CD4-positive, alpha-beta T cell (primary cell): ENCODE data around the gene ALDOC. TPM values are rescaled to one million over a fixed set of nuclear protein-coding genes. Genes with fewer than 3 reads are reported as not detected.

Experiments
- ATAC-seq: fragments of 200-7000 bp; cut with Tn5 transposase; one replicate; pipeline ENCODE4 v1.10.0; 2022; ENCODE audit warnings: mild to moderate bottlenecking; ENCODE audit not compliant: poor library complexity
- CTCF ChIA-PET: fragments of 350-600 bp; sonication (Branson Sonifier 250); formaldehyde crosslinking; loops from one replicate; lab custom pipeline; 2021; ENCODE audit warnings: antibody characterized with exemption, inconsistent platforms; lab: Charles Lee
- POLR2A ChIA-PET: fragments of 350-600 bp; sonication (Branson Sonifier 250); formaldehyde crosslinking; loops from one replicate; lab custom pipeline; 2021; ENCODE audit warnings: antibody characterized with exemption, inconsistent platforms; lab: Charles Lee
- DNase-seq, 14 experiments: peaks; one replicate each; pipeline ENCODE4 v3.0.0-alpha.2; 2013 to 2020; ENCODE audit warnings: mixed read lengths in 2 of 14
- H3K27ac ChIP-seq, 2 donors: one replicate each; pipeline versions ENCODE4 v1.5.1 to v1.7.0; 2013; ENCODE audit warnings: low read length in 2 of 2, low read depth in 1 of 2, mild to moderate bottlenecking in 1 of 2
- H3K27me3 ChIP-seq, 2 experiments: 1 replicate in 1 of 2; 2 replicates in 1 of 2; pipeline versions ENCODE4 v1.6.1 to v1.7.0; 2013; ENCODE audit warnings: low read length in 2 of 2, control low read depth in 1 of 2, mild to moderate bottlenecking in 1 of 2, moderate library complexity in 1 of 2; ENCODE audit not compliant: insufficient read depth in 2 of 2, control insufficient read depth in 1 of 2
- H3K36me3 ChIP-seq: one replicate; pipeline ENCODE4 v1.6.1; 2013; ENCODE audit warnings: low read length, control low read depth; ENCODE audit not compliant: insufficient read depth
- H3K4me1 ChIP-seq: one replicate; pipeline ENCODE4 v1.6.1; 2013; ENCODE audit warnings: low read length, control low read depth; ENCODE audit not compliant: insufficient read depth
- H3K4me3 ChIP-seq: one replicate; pipeline ENCODE4 v1.5.1; 2013; ENCODE audit warnings: mild to moderate bottlenecking, low read length, moderate library complexity
- H3K9me3 ChIP-seq, 2 experiments: 1 replicate in 1 of 2; 2 replicates in 1 of 2; pipeline versions ENCODE4 v1.6.1 to v1.7.0; 2013; ENCODE audit warnings: low read length in 2 of 2, mild to moderate bottlenecking in 2 of 2, control low read depth in 1 of 2, moderate library complexity in 1 of 2; ENCODE audit not compliant: control insufficient read depth in 1 of 2, insufficient read depth in 1 of 2
- H3K27ac Mint-ChIP-seq: one replicate; pipeline ENCODE4 v1.8.0; 2020; ENCODE audit warnings: mixed read lengths
- H3K27me3 Mint-ChIP-seq: one replicate; pipeline ENCODE4 v1.8.0; 2021; ENCODE audit warnings: mixed read lengths
- H3K36me3 Mint-ChIP-seq: one replicate; pipeline ENCODE4 v1.8.0; 2021; ENCODE audit warnings: low read depth, mixed read lengths
- H3K4me1 Mint-ChIP-seq: one replicate; pipeline ENCODE4 v1.8.0; 2021; ENCODE audit warnings: low read depth, mixed read lengths
- H3K4me3 Mint-ChIP-seq: one replicate; pipeline ENCODE4 v1.8.0; 2020; ENCODE audit warnings: mild to moderate bottlenecking, mixed read lengths
- H3K9me3 Mint-ChIP-seq: one replicate; pipeline ENCODE4 v1.8.0; 2020; ENCODE audit warnings: mixed read lengths
- CTCF ChIP-seq: fragments of 200-600 bp; IDR thresholded peaks from one replicate; pipeline ENCODE4 v1.8.0; 2022; ENCODE audit warnings: antibody characterized with exemption, mild to moderate bottlenecking
- intact Hi-C, 2 experiments: fragments of 100-400 bp; cut with DNase I in 1 of 2; cut with micrococcal nuclease in 1 of 2; formaldehyde crosslinking; loops; one replicate each; pipeline versions ENCODE4 v1.15.1 to v1.9.0; 2023 to 2025; cut with DNase I, micrococcal nuclease
- total RNA-seq, 174 experiments: library from RNA in 2 of 174; stranded (reverse) in 2 of 174; gene quantifications; one replicate each; pipeline ENCODE4 v1.2.3 and lab custom pipeline; 2021 to 2026

The ALDOC gene
- total RNA-seq, 2 experiments from 2014 or later: 21.8 to 22.7 TPM

GRCh38 chr17:28599311-28600184, 22.9 kb upstream of the ALDOC start:
- H3K27me3 ChIP-seq: no peaks in the 10 kb centered on the region
- ATAC-seq (peak; percentile 63), DNase-seq (peak in 13 of 14 experiments; percentile 36 to 87 (median 57))
- peak overlapping the region; percentile 60 for H3K4me3 ChIP-seq
- Mint-ChIP-seq H3K27ac (peak overlapping the region; percentile 94), H3K9me3 (no peaks in the 10 kb centered on the region), H3K4me1 (peaks cover 24% of the 10 kb centered on the region), H3K27me3 (no peaks in the 10 kb centered on the region), H3K36me3 (peaks cover 13% of the 10 kb centered on the region), H3K4me3 (peak overlapping the region; percentile 90)
- H3K36me3 ChIP-seq: no peaks in the 10 kb centered on the region
- TF ChIP-seq CTCF: no peak
- peaks cover 20% of the 10 kb centered on the region for H3K4me1 ChIP-seq
- H3K27ac ChIP-seq: peak overlapping the region; percentile 92 to 99
- intact Hi-C loops: loop anchor here (1.0 to 2.0 kb wide), 5 partner anchors 23 to 51 kb away; partner anchors contain the start of genes ALDOC (in 1 of the 2), BLTP2 (in 1 of the 2) and PIGS (in 1 of the 2)
- POLR2A ChIA-PET: interaction anchor here (0.7 to 3.6 kb wide), 24 partner anchors 9 to 352 kb away, joined by 3 to 70 read pairs (median 5); partner anchors contain the start of genes ALDOC, BLTP2, IFT20 and PHF12
- H3K9me3 ChIP-seq: no peaks in the 10 kb centered on the region
- CTCF ChIA-PET: interaction anchor here (0.8 to 1.3 kb wide), 3 partner anchors 13 to 62 kb away, joined by 3 to 5 read pairs (median 4); partner anchors contain the start of genes SDF2 and SUPT6H

GRCh38 chr17:28598799-28599310, 22.2 kb upstream of the ALDOC start, which contains the start of gene SPAG5:
Gene SPAG5 (minus strand): TSS chr17:28599025. CDS start chr17:28598946, 79 bp downstream.
- DNase-seq (peak; percentile 89 to 98 (median 95)), ATAC-seq (peak; percentile 89)
- Mint-ChIP-seq H3K9me3 (no peaks in the 10 kb centered on the region), H3K27ac (peak within 1 kb of the TSS; percentile 94), H3K4me3 (peak within 1 kb of the TSS; percentile 90), H3K36me3 (peaks cover 13% of the 10 kb centered on the region), H3K27me3 (no peaks in the 10 kb centered on the region), H3K4me1 (peaks cover 24% of the 10 kb centered on the region)
- Histone ChIP-seq H3K27me3 (no peaks in the 10 kb centered on the region), H3K9me3 (no peaks in the 10 kb centered on the region), H3K36me3 (no peaks in the 10 kb centered on the region), H3K4me1 (peaks cover 20% of the 10 kb centered on the region), H3K27ac (peak within 1 kb of the TSS; percentile 92 to 99), H3K4me3 (peak within 1 kb of the TSS; percentile 60)
- POLR2A ChIA-PET: interaction anchor here (0.9 to 3.6 kb wide), 22 partner anchors 10 to 353 kb away, joined by 3 to 70 read pairs (median 5); partner anchors contain the start of genes ALDOC, BLTP2, IFT20 and PHF12
- no peak for TF ChIP-seq CTCF
- CTCF ChIA-PET: interaction anchor here (0.8 to 1.2 kb wide), 2 partner anchors 50 to 63 kb away, joined by 4 to 5 read pairs; partner anchors contain the start of genes SDF2 and SUPT6H
- intact Hi-C loops: loop anchor here (1.0 to 2.0 kb wide), 7 partner anchors 22 to 50 kb away; partner anchors contain the start of genes ALDOC (in 1 of the 2), BLTP2 (in 1 of the 2) and PIGS (in 1 of the 2)

- Histone ChIP-seq H3K36me3 (no peaks in the 10 kb centered on the region), H3K27me3 (no peaks in the 10 kb centered on the region), H3K4me1 (peaks cover 20% of the 10 kb centered on the region), H3K27ac (peak overlapping the region in 1 of 2 donors; percentile 52), H3K9me3 (no peaks in the 10 kb centered on the region), H3K4me3 (peak overlapping the region; percentile 60)
- intact Hi-C loops: loop anchor here (1.0 to 2.0 kb wide), 5 partner anchors 21 to 50 kb away; partner anchors contain the start of genes ALDOC (in 1 of the 2) and BLTP2 (in 1 of the 2)
- CTCF ChIA-PET: no interaction called here
- H3K4me3 Mint-ChIP-seq: peak overlapping the region; percentile 90
- no peak for TF ChIP-seq CTCF
- peak in 1 of 14 experiments; percentile 23 for DNase-seq
- H3K27ac Mint-ChIP-seq: peak overlapping the region; percentile 94
- H3K27me3 Mint-ChIP-seq: no peaks in the 10 kb centered on the region
- no peaks in the 10 kb centered on the region for H3K9me3 Mint-ChIP-seq
- H3K4me1 Mint-ChIP-seq: peaks cover 24% of the 10 kb centered on the region
- no peak for ATAC-seq
- H3K36me3 Mint-ChIP-seq: peaks cover 13% of the 10 kb centered on the region
- POLR2A ChIA-PET: interaction anchor here (1.3 to 3.6 kb wide), 7 partner anchors 20 to 128 kb away, joined by 3 to 70 read pairs (median 7); partner anchors contain the start of genes ALDOC and PIGS
Measured at GRCh38 chr17:28598389-28598788, 21.7 kb upstream of the ALDOC start.
